GM18505 (cell line): ENCODE measurements around the gene SLIT2.

Experiments used
- ATAC-seq: cut with Tn5 transposase; IDR thresholded peaks from one replicate; pipeline ENCODE4 v1.9.1; 2021; ENCODE audit not compliant: unreplicated experiment
- POLR2A ChIP-seq: IDR thresholded peaks from 4 replicates; pipeline ENCODE4 v1.6.1; 2011; ENCODE audit warnings: borderline replicate concordance; ENCODE audit not compliant: insufficient read depth, insufficient read length; ENCODE audit errors: extremely low read depth

Gene SLIT2

DNA sequence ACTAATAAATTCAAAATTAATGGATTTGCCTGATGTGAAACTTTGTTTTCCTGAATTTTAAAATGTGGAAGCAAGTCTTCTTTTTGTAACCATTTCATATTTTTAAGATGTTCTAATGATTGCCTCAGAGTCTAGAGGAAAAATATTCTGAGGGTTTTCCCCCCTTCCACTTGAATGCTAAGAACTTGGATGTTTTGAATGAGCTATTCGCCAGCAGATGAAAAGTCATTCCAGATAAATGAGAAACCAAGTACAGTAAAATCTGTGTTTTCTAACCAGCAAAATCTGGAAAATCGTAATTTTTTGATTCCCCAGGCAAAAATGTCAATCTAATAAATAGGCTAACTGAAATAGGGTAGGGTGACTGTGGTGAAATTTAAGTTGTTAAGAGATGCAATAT, 45.6 kb downstream of the SLIT2 start:
- no peak for ATAC-seq
- TF ChIP-seq POLR2A: no peak

DNA sequence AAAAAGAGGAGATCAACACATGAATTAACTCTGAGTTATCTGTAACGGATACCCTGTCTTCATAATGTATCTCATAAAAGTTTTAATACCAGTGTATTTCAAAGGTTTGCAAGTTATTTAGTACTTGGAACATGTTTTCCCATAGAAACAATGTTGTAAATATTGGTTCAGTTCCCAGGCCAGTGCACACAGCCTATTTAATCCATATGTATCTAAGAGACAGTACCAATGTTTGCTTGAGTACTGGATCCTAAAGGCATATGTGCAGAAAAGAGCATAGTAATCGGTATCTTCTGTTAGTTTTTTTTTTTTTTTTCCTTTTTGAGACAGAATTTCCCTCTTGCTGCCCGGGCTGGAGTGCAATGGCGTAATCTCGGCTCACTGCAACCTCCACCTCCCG, 46.1 kb downstream of the SLIT2 start:
- TF ChIP-seq POLR2A: no peak
- no peak for ATAC-seq

- TF ChIP-seq POLR2A: no peak
- ATAC-seq: no peak
Observed at GRCh38 chr4:20298455-20298854, 46.8 kb downstream of the SLIT2 start.

GRCh38 chr4:20298986-20299385, 47.3 kb downstream of the SLIT2 start:
- no peak for ATAC-seq

GRCh38 chr4:20299515-20299914, 47.8 kb downstream of the SLIT2 start:
- TF ChIP-seq POLR2A: no peak
- ATAC-seq: no peak

More at GRCh38 chr4:20298986-20299385, 47.3 kb downstream of the SLIT2 start:
- no peak for TF ChIP-seq POLR2A

DNA sequence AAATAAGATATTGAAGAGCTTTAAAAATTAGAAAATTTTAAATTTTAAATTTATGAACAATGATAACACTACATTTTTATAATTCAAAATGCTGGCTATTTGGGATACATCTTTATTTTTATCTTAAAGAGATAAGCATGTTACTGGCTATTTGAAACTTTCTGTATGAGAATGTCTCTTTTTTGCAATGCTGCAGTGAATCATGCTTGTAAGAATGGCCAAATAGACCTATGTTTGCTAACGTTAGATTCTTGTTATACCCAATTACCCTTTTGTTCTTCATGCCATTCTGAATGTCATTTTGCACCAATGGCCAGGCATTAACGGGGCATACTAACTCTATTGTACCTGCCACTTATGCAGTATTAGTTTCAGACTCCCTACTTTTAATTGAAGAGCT, 49.5 kb downstream of the SLIT2 start:
- no peak for TF ChIP-seq POLR2A
- ATAC-seq: no peak
